ENCODE data around the gene ZNF626. TPM values are rescaled to one million over a fixed set of nuclear protein-coding genes. Genes with fewer than 3 reads are reported as not detected.
"Not testable (repeated sequence)": the region's sequence is repeated elsewhere in the genome, so short reads cannot be mapped to it uniquely, and the experiment has no call there.

ZNF626 gene
- total and polyA plus RNA-seq, 7 donors = 2.4 to 12.7 (median 7.5) TPM

DNA sequence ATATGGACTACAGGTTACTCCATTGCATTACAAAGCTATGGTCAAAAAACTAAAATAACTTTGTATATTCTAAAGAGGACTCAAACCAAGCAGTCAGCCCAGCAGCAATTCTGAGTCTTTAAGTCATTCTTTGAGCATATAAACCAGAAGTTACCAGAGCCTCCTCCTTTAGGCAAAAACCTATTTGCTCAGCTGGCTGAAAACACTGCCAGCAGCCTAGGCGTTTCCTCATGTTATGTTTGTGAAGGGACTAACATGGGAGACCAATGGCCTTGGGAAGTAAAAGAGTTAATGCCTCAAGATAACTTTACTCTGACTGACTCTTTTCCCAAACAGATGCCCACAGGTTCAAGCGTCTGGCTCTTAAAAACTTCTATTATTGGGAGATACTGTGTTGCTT is 45.3 kb downstream of the ZNF626 start:
- H3K36me3 ChIP-seq (ENCODE audit: insufficient read depth in 1 of 2, low read depth in 1 of 2) = no peaks in the 10 kb centered on the region
- H3K27me3 ChIP-seq (ENCODE audit: insufficient read depth in 3 of 3, low read length in 2 of 3) = no peaks in the 10 kb centered on the region
- TF ChIP-seq, protein P1, sequence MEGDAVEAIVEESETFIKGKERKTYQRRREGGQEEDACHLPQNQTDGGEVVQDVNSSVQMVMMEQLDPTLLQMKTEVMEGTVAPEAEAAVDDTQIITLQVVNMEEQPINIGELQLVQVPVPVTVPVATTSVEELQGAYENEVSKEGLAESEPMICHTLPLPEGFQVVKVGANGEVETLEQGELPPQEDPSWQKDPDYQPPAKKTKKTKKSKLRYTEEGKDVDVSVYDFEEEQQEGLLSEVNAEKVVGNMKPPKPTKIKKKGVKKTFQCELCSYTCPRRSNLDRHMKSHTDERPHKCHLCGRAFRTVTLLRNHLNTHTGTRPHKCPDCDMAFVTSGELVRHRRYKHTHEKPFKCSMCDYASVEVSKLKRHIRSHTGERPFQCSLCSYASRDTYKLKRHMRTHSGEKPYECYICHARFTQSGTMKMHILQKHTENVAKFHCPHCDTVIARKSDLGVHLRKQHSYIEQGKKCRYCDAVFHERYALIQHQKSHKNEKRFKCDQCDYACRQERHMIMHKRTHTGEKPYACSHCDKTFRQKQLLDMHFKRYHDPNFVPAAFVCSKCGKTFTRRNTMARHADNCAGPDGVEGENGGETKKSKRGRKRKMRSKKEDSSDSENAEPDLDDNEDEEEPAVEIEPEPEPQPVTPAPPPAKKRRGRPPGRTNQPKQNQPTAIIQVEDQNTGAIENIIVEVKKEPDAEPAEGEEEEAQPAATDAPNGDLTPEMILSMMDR (IDR thresholded peaks at IDR 0.05) = no peak
- DNase-seq (no peak), ATAC-seq (no peak)
- WGBS, 3 donors = 79 to 81% (median 79%) methylated on average over 2 of the region's 2 CpGs
- H3K9me3 ChIP-seq = peaks cover 22% of the 10 kb centered on the region
- H3K4me3 ChIP-seq = no peak overlapping the region
- H3K27ac ChIP-seq = no peak overlapping the region
- H3K4me1 ChIP-seq = no peaks in the 10 kb centered on the region
- intact Hi-C loops (cut with DNase I) = no loop called here

DNA sequence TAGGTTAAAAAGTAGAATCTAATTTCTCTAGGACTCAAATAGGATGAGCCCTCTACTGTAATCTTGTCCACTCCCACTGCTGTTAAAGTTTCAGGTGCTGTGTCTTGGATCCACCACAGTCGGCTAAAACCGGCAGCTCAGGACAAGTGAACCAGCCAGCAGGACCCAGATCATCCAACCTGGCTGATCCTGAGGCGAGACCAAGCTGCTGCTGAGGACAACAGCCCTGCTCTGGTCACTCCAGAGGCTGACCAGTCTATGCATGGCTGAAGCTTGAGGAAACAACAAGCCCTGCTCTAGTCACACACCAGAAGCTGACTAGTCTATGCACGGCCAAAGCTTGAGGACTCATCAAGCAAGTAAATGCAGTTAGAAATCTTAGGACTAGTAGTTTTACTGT is 46.4 kb downstream of the ZNF626 start:
- H3K27ac ChIP-seq; ATAC-seq; H3K36me3 ChIP-seq (ENCODE audit: insufficient read depth in 1 of 2, low read depth in 1 of 2); intact Hi-C loops (cut with DNase I); H3K4me1 ChIP-seq; DNase-seq; H3K4me3 ChIP-seq; H3K27me3 ChIP-seq (ENCODE audit: insufficient read depth in 3 of 3, low read length in 2 of 3): not testable (repeated sequence)
- peaks cover 12% of the 10 kb centered on the region for H3K9me3 ChIP-seq
- WGBS, 3 donors = 79 to 89% (median 82%) methylated on average over 4 of the region's 4 CpGs

DNA sequence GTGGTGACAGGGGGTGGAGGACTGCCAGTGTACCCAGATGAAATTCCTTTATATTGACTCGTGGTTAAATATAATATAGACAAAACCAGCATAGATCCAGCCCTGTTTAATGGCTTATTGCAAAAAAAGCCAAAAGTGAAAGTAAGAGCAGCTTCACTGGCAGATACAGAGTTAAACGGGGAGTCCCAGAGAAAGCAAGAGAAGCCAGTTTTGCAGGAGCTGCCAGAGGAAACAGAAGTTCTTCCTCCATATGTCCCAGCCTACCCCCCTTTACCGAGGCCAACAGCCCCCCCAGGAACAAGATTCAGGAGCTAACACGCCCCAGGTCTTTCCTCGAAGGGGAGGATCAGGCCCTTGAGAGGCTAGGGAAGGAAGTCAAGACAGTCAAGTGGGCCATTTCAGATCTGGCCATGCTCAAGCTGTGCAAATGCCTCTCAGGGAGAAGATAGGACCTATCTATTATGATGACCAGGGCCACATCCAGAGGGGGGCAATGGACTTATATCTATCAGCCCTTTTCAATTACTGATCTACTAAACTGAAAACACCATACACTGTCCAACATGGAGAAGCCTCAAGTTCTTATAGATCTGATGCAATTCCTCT is 48.6 kb downstream of the ZNF626 start:
- Histone ChIP-seq H3K4me3 (no peak overlapping the region), H3K27ac (no peak overlapping the region), H3K27me3 (ENCODE audit: insufficient read depth in 3 of 3, low read length in 2 of 3) (no peaks in the 10 kb centered on the region), H3K36me3 (ENCODE audit: insufficient read depth in 1 of 2, low read depth in 1 of 2) (no peaks in the 10 kb centered on the region), H3K4me1 (no peaks in the 10 kb centered on the region), H3K9me3 (peaks cover 13% of the 10 kb centered on the region)
- 48 to 54% (median 52%) methylated on average over 5 of the region's 5 CpGs for WGBS, 3 donors
- TF ChIP-seq, protein P1 (IDR thresholded peaks at IDR 0.05) = no peak
- ATAC-seq (no peak), DNase-seq (no peak)
- intact Hi-C loops (cut with DNase I) = no loop called here

DNA sequence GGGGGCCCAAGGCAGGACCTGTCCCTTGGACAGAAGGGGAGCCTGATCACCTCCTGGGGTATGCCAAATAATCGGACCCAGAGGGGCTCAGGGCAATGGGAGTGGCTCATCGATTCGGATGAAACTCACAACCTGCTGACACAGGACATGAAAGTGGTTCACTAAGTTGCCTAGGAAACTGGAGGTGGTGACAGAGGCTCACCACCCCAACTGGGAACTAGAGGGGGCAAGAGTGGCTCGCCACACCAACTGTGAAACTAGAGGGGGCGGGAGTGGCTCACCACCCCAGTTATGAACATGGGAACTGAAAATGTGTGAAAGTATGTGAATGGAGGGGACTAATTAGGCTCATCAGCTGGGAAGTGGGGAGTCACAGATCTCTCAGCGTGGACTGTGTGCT is 49.5 kb downstream of the ZNF626 start:
- no peak for ATAC-seq

DNA sequence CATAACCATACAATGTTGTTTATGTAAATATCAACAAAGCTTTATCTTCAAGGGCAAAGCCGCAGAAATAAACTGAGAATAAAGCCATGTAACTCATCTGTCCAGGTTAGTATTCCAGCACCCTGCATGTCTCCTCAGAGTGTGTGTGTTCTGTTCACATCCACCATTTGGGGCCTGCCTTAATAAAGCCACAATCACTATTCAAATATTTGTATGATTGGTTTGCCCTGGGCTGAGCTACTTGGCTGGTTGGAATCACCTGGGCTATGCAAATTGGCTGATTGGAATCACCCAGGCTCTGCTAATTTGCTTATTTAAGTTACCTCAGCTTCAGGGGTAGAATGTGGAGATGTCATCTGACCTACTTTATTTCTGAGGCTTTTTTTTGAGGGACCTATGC is 53.4 kb downstream of the ZNF626 start:
- Histone ChIP-seq H3K27me3 (ENCODE audit: insufficient read depth in 3 of 3, low read length in 2 of 3) (no peaks in the 10 kb centered on the region), H3K9me3 (peaks cover 22% of the 10 kb centered on the region), H3K36me3 (ENCODE audit: insufficient read depth in 1 of 2, low read depth in 1 of 2) (no peaks in the 10 kb centered on the region), H3K4me1 (no peaks in the 10 kb centered on the region), H3K27ac (no peak overlapping the region), H3K4me3 (no peak overlapping the region)
- WGBS, 3 donors = 0 to 100% (median 95%) methylated on average over 1 of the region's 1 CpG
- intact Hi-C loops (cut with DNase I) = no loop called here
- no peak for ATAC-seq
- DNase-seq = no peak
- TF ChIP-seq, protein P1 (IDR thresholded peaks at IDR 0.05) = no peak

More for the DNA sequence above, 49.5 kb downstream of the ZNF626 start:
- H3K9me3 ChIP-seq = peaks cover 13% of the 10 kb centered on the region
- TF ChIP-seq, protein P1 (IDR thresholded peaks at IDR 0.05) = no peak
- H3K27ac ChIP-seq = no peak overlapping the region
- WGBS, 3 donors = 69 to 87% (median 82%) methylated on average over 6 of the region's 6 CpGs
- H3K36me3 ChIP-seq (ENCODE audit: insufficient read depth in 1 of 2, low read depth in 1 of 2) = no peaks in the 10 kb centered on the region
- H3K4me1 ChIP-seq = no peaks in the 10 kb centered on the region
- no peak overlapping the region for H3K4me3 ChIP-seq
- intact Hi-C loops (cut with DNase I) = no loop called here
- DNase-seq = no peak
- no peaks in the 10 kb centered on the region for H3K27me3 ChIP-seq (ENCODE audit: insufficient read depth in 3 of 3, low read length in 2 of 3)

Other genes with a start within 250 kb of the ZNF626 start
- gene ZNF737, start 95.8 kb downstream of the ZNF626 start, total RNA-seq = 1 to 10 TPM; 2.2 to 4.3 (median 2.8) TPM
- 1 to 10 TPM in 1 of 3 donors, under 1 TPM in 2; 0.45 to 4.4 (median 0.96) TPM for gene ZNF737, start 95.8 kb downstream of the ZNF626 start, polyA plus RNA-seq
- gene ZNF66, start 114.7 kb upstream of the ZNF626 start, total RNA-seq = 1 to 10 TPM in 1 of 4 donors, under 1 TPM in 3; 0.39 to 1.1 (median 0.64) TPM
- gene ZNF66, start 114.7 kb upstream of the ZNF626 start, polyA plus RNA-seq = 1 to 10 TPM in 1 of 3 donors, under 1 TPM in 2; 0.31 to 3.0 (median 0.34) TPM